Fibroblast of mammary gland (primary cell): ENCODE data around the gene IGF2.
"Not testable (repeated sequence)": the region's sequence is repeated elsewhere in the genome, so short reads cannot be mapped to it uniquely, and the experiment has no call there.

Experiments
- DNase-seq: peaks from one replicate; pipeline ENCODE4 v3.0.0-alpha.2; 2010; ENCODE audit warnings: low read depth
- H3K4me3 ChIP-seq: 2 replicates; pipeline ENCODE4 v1.5.1; 2011; ENCODE audit warnings: low read depth, mild to moderate bottlenecking, low read length, moderate library complexity; ENCODE audit not compliant: control insufficient read depth
- CTCF ChIP-seq: conservative IDR thresholded peaks from 2 replicates; pipeline ENCODE4 v1.5.1; 2011; ENCODE audit warnings: low read depth, low read length, inconsistent platforms; ENCODE audit not compliant: control insufficient read depth, insufficient read depth

Gene IGF2

DNA sequence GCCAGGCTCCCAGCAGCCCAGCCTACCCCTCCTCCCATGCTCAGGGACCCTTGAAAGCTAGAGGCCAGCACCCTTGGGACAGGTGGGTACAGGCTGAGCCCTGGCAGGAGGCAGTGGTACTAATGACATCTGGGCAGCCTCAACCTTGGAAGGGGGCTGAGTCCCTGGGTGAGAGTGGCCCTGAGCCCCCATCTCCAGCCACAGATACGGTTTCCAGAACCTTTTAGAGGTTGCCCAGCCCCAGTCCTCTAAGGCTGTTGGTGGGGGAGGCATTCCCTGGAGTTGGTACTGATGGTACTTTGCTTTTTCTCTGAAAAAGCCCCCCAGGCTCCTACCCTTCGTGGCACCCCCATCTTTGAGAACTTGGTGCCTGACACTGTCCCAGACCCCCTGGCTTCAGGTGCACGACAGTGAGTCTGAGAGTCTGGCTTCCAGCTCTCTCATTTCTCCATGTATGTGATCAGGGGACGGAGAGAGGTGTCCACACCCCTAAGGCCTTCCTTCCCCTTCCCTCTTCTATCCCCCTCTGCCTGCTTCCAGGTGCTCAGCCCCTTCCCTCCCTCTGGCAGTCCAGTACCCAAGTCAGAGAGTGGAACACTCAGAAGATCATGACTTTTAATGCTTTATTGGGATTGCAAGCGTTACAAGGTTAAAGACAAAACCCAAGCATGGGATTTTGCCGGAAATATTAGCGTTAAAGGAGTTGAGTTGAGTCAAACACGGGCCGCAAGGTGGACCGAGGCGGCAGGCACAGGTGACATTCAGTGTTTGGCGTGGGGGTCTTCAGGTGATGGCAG is 10.5 kb downstream of the IGF2 start:
- H3K4me3 ChIP-seq, result no peak overlapping the region
- TF ChIP-seq CTCF, result no peak
- DNase-seq, result no peak

GRCh38 chr11:2128130-2128510 is 11.1 kb downstream of the IGF2 start:
- no peak for TF ChIP-seq CTCF
- DNase-seq, result no peak

DNA sequence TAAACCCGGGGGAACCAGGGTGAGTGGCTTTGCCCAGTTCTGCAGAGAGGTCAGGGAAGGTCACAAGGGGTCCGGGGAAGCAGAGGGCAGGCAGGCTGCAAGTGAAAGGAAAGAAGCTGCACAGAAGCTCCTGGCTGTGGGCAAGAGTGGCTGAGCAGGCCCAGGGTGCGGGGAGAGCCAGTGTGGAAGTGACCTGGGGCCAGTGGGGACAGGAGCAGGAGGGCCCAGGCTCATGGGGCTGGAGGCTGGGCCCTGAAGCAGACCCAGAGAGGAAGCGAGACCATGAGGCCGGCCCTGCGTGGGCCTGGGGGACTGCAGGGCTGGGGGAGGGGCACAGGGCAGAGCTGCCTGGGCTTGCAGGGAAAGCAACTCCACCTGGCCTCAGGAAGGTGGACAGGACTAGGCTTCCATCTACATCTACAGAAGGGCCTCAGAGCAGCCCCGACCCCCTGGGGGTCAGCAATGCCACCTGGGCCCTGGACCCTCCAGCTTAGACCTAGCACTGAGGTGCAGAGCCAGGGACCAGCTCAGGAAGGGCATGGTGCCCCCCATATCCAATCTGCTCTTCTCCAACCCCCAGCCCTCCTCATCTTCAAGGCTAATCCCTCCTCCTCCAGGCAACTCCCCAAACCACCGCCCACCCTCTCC is 11.6 kb downstream of the IGF2 start:
- no peak for TF ChIP-seq CTCF
- no peak overlapping the region for H3K4me3 ChIP-seq
- no peak for DNase-seq

More at GRCh38 chr11:2128130-2128510, 11.1 kb downstream of the IGF2 start:
- no peak overlapping the region for H3K4me3 ChIP-seq

- DNase-seq, result no peak
- TF ChIP-seq CTCF, result no peak
- H3K4me3 ChIP-seq, result no peak overlapping the region
Measured at GRCh38 chr11:2126520-2127085, 12.6 kb downstream of the IGF2 start.

GRCh38 chr11:2124736-2125484 is 14.3 kb downstream of the IGF2 start:
- DNase-seq, H3K4me3 ChIP-seq: not testable (repeated sequence)

- H3K4me3 ChIP-seq, result no peak overlapping the region
- no peak for TF ChIP-seq CTCF
- DNase-seq, result no peak
Measured at GRCh38 chr11:2123628-2123960, 15.6 kb downstream of the IGF2 start.
